ELR (cell line): Measurements from ENCODE around the gene IPO7.
"Not testable (repeated sequence)": the region's sequence is repeated elsewhere in the genome, so short reads cannot be mapped to it uniquely, and the experiment has no call there.

Experiments used
- DNase-seq: peaks from one replicate; pipeline ENCODE4 v3.0.0-alpha.2; 2015; ENCODE audit warnings: low read depth

IPO7 gene

DNA sequence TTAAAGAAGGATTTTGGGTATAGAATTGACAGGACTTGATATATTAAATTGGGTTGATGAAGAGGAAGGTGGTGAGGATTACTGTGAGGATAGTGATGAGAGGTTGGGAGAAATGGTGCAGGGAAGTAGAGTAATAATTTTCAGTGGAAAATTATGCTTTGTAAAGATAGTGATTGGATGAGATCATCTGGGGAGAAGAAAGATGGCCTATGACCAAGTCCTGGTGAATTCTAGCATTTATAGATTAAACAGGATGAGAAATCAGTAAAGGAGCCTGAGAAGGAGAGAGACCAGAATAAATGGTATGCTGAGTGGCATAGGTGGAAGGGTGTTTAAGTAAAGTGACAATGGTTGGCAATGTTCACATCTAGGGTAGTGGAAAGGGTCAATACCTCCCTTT lies 15.0 kb downstream of the IPO7 start:
- peak; percentile 31 for DNase-seq

DNA sequence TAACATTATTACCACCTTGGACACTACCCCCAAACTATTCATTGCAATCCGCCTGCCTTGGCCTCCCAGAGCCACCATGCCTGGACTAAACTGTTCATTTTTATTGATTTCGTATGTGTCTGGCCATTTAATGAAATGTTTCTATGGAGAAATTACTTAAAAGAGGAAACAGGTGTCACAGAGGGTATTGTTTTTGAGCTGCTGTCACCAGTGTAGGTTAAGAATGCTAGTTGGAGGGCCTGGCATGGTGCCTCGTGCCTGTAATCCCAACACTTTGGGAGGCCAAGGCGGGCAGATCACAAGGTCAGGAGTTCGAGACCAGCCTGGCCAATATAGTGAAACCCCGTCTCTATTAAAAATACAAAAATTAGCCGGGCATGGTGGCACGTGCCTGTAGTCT lies 17.4 kb downstream of the IPO7 start:
- DNase-seq, result not testable (repeated sequence)

DNA sequence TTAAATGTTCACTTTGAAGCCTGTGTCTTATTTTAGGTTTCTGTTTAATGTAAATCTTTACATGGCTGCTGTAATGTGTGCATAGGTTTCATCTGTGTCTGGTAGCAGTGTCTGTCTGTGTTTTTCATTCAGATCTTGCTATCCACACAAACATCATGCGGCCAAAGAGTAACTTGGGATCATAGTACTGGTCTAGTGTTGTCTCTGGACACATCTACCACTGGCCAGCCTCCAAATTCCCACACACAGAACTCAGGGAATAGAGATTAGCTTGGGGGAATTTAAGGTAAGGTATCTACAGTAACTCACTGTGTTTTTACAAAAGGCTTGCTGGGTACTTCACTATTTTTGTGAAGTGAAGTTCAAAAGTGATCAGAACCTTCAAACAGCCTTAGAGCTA lies 44.3 kb downstream of the IPO7 start:
- no peak for DNase-seq

DNA sequence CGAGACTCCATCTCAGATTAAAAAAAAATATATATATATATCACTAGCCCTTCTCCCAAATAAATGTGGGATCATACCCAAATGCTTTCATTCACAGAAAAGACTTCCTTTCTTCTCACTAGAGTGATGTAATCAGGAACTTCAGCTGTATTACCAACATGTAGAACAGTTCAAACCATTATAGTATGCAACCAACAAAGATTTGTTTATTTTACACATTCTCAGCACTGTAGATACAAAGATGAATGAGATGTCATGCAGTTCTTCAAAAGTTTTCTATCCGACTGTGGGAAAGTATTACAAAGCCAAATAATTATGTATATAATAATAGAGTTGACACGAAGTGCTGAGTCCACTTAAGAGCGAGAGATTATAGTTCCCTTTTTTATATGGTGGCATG lies 54.2 kb downstream of the IPO7 start:
- no peak for DNase-seq

DNA sequence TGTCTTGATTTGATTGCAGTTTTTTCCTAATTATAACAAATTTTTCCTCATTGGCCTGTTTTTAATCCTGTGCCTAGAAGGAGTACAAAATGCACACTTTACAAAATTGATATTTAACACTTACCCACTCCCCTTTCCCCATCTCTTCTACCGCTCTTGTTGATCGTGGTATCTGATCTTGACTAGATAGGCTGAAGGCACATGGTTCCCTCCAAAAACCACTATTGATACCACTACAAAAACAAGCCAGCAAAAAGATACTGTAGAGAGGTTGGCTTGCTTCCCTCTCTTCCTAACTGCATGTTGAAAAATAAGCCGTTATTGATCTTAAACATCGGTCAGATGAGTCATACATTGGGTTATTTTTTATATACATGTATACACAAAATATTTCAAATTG lies 61.8 kb downstream of the IPO7 start:
- DNase-seq, result no peak

DNA sequence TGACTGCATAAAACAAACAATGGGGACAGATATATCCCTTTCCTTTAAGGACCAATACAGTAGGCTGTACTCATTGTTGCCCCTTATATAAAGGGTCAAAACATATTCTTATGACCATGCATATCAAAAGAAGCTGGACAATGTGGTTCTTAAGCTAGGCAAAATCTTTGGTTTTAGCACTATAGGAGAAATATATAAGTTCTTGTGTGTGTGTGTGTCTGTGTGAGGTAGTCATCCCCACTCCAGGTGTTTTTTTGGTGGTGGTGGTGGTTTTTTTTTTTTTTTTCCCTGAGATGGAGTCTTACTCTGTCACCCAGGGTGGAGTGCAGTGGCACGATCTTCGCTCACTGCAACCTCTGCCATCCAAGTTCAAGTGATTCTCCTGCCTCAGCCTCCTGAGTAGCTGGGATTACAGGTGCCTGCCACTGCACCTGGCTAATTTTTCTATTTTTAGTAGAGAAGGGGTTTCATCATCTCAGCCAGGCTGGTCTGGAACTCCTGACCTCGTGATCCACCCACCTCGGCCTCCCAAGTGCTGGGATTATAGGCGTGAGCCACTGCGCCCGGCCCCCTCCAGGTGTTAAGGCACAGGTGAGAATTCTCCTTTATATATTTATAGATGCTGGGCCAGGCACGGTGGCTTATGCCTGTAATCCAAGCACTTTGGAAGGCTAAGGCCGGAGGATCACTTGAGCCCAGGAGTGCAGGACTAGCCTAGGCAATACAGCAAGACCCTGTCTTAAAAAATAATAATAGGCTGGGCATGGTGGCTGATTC lies 64.3 kb downstream of the IPO7 start:
- DNase-seq, result no peak

DNA sequence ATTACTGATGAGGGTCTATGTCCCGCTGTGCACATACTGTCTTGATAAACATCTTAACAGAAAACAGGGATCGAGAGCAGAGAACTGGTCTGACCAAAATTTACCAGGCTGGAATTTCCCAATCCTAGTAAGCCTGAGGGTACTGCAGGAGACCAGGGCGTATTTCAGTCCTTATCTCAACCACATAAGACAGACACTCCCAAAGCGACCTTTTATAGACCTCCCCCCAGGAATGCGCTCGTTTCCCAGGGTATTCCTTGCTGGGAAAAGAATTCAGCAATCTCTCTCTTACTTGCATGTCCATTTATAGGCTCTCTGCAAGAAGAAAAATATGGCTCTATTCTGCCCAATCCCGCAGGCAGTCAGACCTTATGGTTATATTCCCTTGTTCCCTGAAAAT lies 67.6 kb downstream of the IPO7 start:
- DNase-seq, result not testable (repeated sequence)

DNA sequence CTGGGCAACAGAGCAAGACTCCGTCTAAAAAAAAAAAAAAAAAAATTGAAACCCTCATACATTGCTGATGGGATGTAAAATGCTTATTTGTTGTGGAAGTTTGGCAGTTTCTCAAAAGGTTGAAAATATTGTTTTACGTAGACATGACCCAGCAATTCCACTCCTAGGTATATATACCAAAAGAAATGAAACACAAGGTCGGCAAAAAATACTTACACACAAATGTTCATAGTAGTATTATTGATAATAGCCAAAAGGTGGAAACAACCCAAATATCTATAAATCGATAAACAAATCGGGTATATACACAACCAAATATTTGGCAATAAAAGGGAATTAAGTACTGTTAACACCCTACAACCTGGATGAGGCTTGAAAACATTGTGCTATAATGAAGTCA lies 71.3 kb downstream of the IPO7 start:
- DNase-seq, result no peak

DNA sequence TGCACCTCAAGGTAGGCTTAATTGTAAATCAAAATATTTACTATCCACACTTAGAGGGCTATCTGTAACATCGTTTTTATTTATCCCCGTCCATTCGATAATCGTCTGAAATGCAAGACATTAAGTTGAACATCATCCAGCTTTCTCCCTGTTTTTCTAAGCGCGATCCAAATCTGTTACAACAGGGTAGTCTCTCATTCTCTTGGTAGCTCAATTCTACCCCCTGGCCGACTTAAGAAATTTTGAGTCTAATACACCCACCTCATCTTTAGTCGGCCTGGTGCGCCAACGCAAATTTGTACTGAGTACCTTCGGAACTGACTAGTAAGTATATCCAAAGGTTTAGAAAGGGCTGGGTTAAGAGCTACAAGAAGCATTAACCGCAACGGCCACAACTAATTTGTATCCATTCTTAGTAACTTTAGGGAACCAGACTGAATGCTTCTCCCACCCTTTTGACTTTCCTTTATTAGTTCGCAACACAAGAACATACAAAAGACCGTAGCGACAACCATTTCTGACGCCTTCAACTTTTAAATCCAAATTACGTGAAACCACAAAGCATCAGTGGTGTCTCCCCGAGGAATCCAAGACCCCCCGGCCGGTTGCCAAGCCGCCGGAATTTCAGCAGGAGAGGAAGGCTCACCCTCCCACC lies 75.3 kb downstream of the IPO7 start:
- peak; percentile 61 for DNase-seq

DNA sequence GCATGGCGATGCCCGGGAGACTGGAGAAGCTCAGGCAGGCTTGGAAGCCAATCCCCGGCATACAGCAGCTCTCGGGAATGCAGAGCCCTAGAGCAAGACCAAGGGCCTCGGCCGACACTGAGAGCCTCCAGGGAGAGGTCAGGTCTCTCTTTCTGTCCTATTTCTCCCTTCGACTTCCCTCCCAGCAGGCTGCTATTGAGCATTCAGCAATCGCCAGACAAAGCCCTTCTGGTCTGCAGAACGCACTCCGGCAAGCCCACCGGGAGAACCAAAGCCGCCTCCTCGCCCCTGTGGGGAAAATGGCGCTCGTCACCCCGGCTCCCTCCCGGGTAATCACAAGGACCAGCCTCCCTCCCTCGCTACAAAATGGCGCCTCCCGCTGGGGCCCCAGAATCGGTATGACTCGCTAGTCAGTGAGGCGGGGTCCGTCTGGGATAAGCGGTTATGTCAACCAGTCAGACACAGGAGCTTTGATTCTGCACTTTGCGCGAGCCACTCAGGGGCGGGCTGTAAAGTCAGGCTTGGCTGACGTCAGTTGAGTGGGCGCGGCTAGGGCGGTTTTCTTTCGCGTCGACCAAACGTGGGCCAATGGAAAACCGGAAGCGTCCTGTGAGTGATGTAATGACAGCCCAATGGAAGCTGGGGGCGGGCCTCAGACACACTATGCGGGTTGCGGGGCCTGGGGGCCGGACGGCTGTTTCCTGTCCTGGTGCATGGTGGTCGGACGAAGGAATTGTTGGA lies 76.0 kb downstream of the IPO7 start, which contains the start of gene ZNF143:
TSS of gene ZNF143 (plus strand) at position 691 of the 741 bp plus-strand sequence. CDS start 10,297 bp downstream, outside the sequence.
- peak; percentile 100 for DNase-seq

DNA sequence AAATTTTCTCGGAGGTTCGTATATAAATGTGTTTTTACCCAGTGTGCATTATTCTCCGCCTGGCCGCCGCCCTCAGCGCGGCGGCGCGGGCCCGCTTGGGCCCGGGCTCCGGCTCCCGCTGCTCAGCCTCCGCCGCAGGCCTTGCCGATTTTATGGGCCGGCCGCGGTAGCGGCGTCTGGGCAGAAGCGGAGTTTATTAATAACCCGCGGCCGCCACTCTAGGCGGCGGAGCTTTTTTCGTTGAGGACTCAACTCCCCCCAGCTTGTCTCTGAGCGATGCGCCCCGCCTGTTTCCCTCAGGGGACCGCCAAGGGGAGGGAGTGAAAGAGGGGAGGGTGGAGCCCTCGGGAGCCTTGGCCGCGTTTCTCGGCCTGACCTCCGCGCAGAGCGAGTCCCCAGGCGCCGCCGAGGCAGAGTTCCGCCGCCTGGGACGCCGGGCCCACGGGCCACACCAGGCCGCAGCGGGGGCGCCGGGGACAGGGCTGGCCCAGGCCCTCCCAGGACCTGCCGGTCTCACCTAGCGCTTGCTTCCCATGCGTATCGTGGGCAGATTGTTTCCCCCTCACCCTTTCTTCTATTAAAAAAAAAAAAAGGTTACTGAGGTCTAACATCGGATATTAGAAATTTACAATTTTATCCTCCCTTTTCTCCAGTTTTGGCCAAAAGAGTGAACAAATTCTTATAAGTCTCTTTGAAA lies 76.8 kb downstream of the IPO7 start:
- DNase-seq, result peak; percentile 92

DNA sequence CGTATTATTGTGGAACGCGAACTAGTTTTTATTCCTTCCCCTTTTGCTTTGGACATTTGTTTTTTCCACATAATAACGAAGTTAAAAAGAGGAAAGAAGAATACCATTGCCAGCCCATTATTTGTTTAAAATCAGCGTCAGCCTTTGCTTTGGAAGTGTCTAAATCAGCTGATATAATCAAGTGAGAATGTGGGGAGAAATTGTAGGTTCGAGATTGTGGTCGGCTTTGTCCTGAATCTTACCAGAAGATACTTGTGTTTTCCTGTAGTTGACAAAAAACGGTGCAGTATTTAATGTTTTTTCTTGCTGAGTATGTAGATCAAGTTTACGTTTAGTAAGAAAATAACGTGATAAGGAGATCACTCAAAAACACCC lies 77.3 kb downstream of the IPO7 start:
- peak; percentile 36 for DNase-seq

DNA sequence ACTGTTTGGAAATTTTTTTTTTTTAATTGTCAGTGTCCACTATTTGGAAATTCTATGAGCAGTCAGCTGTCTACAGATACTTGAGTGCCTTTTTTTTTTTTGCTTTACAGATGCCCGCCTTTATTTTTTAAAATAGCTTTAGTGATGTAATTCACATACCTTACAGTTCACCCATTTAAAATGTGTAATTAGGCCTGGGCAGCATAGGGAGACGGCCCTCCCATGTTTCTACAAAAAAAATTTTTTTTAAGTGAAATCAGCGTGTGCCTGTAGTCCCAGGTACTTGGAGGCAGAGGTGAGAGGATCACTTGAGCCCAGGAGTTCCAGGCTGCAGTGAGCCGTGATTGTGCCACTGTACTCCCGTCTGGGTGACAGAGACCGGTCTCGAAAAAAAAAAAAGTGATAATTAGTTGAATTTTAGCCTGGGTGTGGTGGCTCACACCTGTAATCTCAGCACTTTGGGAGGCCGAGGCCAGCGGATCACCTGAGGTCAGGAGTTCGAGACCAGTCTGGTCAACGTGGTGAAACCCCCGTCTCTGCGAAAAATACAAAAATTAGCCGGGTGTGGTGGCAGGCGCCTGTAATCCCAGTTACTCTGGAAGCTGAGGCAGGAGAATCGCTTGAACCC lies 77.8 kb downstream of the IPO7 start:
- no peak for DNase-seq

DNA sequence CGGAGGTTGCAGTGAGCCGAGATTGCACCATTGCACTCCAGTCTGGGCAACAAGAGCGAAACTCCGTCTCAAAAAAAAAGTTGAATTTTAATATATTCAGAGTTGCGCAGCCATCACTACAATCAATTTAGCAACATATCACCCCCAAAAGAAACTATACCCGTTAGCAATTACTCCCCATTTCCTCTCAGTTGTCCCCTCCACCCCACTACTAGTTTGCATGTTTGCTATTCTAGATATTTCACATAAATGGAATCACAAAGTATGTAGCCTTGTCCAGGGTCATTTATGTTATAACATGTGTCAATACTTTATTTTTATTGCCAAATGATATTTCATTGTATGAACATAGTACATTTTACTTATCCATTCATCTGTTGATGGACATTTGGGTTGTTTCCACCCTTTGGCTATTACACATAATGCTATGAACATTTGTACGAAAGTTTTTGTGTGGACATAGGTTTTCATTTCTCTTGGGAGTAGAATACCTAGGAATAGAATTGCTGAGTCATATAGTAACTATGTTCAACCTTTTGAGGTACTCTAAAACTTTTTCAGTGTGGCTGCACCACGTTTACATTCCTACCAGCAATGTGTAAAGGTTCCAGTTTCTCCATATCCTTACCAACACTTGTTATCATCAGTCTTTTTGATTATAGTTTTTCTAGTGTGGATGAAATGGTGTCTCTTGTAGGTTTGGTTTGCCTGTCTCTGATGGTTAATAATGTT lies 78.5 kb downstream of the IPO7 start:
- no peak for DNase-seq

DNA sequence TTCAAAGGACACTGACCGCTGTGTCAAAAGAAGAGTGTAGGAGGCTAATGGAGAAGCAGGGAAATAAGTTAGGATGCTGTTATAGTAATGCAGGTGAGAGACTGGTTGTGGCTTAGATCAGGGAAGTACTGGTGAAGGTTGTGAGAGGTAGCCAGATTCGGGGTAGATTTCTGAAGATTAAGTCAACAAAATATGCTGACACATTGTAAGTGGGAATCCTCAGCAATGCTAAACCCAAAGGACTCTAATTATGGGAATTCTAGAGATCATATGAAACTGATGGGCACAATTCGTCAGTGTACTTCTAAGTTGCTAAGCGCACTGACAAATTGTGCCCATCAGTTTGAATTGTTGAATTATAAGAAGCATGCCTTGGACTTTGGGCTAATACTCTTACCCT lies 86.3 kb downstream of the IPO7 start:
- DNase-seq, result no peak

DNA sequence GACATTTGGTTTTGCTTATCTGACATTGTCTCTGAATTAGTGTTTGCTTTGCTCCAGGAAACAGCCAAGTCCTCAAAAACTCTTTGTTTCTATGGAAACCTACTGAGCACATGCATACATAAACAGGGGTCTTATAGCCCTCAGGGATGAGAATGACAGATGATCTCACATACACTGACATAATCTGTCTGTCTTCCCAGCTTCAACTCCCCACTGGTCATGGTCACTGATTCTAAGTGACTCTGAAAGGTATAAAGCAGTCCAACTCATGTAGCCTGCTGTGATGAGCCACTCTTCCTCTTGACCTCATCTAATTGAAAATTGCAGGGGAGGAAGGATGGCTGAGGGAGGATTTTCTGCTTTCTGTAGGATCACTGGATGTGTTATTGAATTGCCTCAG lies 89.0 kb downstream of the IPO7 start:
- no peak for DNase-seq

DNA sequence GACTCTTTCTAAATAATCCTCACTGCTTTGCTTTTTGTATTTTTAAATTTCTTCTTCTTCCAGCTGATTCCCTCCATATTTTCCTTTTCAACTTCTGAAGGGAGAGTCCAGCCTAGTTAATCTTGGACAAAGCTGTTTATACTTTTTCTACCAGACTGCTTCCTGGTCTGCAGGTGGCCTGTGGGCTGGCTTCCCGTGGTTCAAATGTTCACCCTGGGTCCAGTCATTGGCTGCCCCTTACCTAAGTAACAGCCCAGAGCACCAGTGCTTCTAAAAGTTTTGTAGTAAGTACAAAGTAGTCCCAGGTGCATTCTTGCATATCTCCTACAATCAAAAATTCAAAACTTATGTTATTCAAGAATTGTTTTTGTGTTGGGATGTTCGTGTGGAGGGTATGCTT lies 95.4 kb downstream of the IPO7 start:
- DNase-seq, result no peak

DNA sequence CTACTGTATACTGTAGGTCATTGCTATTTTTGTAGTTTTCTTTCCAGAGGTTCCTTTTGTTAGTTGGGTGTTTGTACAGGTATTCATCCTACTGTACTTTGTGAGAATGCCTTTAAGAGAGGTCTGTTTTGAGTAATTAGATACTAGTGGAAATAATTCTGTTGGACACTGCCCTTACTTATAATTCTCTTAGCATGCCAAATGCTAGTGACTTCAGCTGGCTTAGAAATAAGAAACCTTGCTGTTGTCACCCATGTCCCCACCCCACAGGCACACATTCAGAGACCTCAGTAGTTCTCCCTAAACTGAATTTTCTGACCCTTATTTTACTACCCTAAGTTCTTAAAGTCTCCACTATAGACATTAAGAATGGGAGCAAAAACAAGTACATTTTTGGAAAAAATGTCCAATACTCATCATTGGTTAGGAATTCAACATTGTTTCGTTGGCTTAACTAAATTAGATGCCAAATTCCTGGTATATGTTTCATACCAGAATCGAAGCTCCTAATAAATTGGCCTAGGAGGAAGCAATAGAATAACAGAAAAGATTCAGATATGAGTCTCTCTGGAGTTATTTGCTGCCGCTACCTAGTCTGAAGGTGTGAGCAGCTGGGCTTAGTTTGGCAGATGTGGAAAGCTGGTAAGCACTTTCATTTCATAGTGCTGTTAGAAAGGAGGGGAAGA lies 104.8 kb downstream of the IPO7 start:
- DNase-seq, result peak; percentile 79

DNA sequence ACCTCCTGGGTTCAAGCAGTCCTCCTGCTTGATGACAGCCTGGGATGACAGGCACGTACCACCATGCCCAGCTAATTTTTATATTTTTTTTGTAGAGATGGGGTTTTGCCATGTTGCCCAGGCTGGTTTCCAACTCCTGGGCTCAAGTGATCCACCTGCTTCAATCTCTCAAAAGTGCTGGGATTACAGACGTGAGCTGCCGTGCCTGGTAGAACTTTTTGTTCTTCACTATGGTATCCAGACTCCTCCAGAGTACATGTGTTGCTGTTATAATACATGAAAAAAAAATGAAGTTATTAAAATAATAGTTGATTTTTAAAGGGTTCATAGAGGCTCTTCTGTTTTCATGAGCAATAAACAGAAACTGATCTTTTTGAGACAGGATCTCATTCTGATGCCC lies 105.9 kb downstream of the IPO7 start:
- no peak for DNase-seq

DNA sequence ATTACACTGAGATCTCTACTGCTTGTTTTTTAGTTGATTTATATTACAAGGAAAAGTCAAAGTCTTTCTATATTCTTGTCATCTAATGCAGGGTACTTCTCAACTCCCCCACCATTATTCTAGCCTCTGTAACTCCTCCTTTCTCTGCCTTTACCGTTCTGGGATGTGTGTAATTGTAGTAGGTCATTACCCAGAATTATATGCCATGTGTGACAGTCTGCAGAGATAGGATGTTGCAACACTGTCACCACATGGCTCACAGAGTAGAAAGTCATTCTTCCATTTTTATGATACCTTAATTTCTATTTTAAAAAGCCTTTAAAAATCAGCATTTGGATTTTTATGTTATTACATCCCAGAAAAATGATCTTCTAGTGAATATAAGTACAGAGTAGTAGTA lies 109.0 kb downstream of the IPO7 start:
- no peak for DNase-seq

DNA sequence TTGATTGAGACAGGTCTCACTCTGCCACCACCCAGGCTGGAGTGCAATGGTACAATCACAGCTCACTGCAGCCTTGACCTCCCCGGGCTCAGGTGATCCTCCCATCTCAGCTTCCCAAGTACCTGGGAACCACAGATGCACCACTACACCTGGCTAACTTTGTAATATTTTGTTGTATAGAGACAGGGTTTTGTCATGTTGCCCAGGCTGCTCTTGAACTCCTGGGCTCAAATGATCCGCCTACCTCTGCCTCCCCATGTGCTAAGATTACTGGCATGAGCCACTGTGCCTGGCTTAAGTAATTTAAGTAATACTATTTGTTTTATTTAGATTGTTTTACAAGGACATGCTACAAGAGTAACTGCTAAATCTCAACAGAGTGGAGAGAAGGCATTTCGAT lies 109.9 kb downstream of the IPO7 start:
- no peak for DNase-seq
